Measurements from ENCODE around the gene ZDHHC8.

ZDHHC8 gene, protein sequence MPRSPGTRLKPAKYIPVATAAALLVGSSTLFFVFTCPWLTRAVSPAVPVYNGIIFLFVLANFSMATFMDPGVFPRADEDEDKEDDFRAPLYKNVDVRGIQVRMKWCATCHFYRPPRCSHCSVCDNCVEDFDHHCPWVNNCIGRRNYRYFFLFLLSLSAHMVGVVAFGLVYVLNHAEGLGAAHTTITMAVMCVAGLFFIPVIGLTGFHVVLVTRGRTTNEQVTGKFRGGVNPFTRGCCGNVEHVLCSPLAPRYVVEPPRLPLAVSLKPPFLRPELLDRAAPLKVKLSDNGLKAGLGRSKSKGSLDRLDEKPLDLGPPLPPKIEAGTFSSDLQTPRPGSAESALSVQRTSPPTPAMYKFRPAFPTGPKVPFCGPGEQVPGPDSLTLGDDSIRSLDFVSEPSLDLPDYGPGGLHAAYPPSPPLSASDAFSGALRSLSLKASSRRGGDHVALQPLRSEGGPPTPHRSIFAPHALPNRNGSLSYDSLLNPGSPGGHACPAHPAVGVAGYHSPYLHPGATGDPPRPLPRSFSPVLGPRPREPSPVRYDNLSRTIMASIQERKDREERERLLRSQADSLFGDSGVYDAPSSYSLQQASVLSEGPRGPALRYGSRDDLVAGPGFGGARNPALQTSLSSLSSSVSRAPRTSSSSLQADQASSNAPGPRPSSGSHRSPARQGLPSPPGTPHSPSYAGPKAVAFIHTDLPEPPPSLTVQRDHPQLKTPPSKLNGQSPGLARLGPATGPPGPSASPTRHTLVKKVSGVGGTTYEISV

DNA sequence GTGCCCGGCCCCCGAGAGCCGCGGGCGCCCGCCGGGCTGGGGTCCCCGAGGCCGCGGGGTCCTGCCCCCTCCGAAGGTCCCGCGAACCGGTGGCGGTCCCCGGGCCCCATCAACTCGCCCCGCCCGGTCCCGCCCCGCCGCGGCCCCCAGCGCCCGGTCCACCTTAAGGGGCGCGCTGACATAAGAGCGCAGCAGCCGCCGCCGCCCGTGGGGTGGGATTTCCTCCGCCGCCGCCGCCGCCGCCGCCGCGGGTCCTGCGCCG is at the start of gene ZDHHC8:
ZDHHC8 (plus strand) TSS at position 208 of the 262 bp plus-strand sequence. CDS start 144 bp downstream, outside the sequence.
- no peak for DNase-seq

DNA sequence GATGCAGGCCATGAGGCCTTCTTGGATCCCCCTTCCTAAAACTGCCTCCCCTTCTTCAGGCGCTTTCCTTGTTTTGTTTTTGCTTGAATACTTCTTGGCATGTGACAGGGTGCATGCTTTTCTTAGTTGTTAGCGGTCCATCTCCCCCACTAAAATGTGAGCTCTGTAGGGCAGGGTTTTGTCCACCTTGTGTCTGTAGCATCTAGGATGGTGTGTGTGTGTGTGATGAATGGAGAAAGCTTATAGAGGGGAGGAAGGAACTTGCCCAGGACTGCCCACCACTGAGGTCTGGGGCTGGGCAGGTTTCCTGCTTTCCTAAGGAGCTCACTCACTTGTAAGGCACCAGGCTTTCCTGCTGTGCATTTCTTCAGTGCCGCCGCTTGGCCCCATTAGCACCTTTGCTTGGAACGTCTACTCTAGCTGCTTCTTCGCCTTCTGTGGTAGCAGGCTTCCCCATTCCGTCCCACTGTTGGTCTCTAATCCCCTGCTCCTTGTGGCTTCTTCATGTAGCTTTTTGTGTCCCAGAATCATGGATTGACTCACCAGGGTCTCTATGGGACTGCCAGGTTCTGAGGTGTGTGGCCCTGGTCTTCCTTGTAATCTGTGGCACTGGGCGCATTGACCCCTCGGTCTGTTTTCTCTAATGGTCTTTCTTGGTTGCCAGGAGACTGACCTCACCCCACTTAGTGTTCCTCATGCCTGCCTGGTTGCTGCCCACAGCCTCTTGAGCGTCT is 48.3 kb upstream of the ZDHHC8 start:
- DNase-seq = no peak

DNA sequence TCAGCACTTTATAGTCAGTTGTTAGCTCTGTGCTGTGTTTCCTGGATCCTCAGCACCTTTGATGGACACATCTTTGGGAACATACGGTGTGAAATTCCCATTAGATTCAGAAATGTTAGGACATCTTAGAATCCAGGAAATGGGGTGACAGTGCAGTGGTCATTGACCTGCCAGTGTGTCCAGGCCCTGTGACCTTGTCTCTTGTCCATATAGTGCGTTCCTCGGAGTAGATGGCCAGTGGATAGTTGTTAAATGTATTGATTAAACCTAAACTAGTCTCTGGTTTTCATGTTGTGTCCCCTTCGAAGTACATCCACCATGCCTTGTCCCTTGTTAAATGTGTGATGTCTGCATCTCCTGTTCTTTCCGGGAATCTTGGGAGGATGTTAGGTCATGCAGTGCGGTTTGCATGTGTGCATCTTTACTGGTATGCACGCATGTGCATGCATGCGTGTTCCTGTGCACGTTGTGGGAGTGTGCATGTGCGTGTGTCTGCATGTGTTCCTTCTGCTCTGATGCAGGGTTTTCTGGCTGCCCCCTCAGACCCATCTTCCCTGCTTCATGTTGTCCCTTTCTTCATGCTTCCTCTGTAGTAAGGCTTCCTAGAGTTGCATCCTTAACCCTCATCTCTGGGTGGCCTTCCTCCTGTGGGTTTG is 47.6 kb upstream of the ZDHHC8 start:
- DNase-seq = no peak

DNA sequence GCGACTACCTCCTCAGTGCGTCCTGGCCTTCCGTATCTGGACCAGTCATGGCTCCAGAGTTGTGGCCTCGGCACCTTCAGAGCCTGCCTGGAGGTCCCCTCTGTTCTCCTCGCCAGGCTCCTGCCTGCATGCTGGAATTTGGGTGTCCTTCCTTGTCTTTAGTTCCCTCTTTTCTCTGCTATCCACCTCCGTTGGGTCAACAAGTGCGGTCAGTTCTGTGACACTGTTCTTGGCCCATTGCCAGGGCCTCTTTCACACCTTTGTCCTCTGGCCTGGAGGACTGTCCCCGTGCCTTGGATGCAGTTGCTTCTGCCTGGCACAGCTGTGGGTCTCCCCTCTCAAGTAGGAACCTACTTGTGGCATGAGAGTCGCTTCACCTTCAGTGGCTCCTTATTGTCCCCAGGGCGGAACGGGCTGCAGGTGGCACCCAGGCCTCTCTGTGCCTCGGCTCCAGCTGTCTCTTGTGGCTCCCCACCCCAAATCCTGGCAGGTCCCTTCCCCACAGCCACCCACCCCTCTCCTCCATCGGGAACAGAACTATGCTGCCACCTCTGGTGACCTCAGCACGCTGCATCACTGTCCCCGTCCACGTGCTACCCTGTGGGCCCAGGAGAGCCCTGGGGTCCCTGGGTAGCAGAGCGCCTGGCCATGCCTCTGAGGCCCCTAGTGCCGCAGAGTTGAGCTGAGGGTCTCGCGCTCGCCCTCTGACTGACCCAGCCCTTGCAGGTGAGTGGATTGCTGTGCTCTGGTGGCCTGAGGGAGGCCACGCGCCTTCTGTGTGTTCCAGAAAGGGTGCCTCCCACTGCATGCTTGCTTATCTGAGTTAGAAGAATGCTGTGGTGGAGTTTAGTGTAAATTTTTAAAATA is 46.8 kb upstream of the ZDHHC8 start:
- DNase-seq = no peak

DNA sequence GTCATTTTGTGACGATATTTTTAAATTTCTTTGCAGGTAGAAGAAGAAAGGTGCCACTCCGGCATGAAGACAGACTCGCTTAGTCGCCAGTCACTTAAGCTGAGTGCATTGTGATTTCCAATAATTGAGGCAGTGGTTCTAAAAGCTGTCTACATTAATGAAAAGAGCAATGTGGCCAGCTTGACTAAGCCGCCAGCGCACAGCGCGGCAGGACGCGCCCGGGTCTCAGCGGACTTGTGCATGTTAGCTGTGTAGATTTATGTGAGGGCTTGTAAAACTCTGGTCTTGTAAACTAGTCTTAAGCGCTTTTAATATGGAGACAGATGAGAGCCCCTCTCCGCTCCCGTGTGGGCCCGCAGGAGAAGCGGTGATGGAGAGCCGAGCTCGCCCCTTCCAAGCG is 46.0 kb upstream of the ZDHHC8 start:
- no peak for DNase-seq

DNA sequence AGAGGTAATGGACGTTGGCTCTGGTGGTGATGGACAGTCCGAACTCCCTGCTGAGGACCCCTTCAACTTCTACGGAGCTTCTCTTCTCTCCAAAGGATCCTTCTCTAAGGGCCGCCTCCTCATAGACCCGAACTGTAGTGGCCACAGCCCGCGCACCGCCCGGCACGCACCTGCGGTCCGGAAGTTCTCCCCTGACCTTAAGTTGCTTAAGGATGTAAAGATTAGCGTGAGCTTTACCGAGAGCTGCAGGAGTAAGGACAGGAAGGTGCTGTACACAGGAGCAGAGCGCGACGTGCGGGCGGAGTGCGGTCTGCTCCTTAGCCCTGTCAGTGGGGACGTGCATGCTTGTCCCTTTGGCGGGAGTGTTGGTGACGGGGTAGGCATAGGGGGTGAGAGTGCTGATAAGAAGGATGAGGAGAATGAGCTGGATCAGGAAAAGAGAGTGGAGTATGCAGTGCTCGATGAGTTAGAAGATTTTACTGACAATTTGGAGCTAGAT is 45.5 kb upstream of the ZDHHC8 start:
- no peak for DNase-seq

DNA sequence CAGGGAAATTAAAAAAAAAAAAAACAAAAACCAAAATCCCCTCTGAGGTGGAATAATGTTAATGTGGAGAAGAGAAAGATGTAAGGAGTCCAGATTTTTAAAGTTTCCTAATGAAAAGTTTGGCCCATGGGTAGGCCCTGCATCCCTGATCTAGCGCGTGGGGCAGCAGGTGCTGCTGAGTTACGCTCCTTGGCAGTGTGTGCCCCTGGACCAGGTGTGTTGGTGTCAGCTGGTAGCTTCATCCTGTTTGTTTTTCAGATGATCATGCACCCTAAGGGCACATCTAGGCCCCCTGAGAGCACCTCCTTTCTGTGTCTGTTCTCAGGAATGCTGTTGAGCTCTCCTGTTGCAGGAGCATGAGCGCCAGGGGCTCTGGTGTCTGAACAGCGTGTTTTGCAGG is 44.8 kb upstream of the ZDHHC8 start:
- DNase-seq = no peak

DNA sequence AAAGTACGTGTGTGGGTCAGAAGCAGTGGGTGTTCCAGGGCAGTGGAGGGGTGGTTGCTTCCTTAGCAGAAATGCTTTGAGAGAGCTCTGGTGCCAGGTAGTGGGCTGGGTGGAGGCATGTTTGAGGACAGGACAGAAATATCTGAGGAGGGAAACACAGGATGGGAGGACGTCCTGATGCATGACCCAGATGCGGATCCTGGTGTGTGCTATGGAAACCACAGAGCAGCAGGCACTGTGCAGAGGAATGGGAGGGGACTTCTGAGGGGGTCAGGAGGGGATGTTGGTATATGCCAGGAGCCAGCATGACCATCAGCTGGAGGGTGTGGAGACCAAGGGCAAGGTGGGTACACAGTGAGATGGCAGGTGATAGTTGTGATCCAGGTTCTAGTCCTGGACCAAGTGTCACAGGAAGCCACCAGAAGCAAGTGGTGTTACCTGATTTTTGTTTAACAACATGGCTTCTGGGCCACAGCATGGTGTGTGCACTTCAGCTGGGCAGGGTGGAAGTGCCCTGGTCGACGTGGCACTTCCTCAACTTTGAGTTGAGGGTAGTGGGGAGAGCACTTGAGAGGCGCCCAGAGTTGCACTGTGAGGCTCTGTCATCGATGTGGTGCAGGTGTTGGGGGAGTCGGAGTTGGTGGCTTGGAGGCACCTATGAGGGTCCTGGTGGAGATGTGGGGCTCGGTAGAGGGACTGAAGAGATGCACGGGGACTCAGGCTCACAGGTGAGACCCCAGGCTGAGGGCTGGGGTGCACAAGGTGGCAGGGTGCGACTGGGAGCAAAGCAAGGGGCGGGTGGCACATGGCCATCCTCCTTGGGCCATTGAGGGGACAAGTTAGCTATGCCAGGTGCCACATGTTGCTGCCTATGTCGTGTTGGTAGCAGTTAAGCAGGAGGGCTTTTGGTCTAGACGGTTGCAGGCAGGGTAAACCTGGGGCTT is 44.0 kb upstream of the ZDHHC8 start:
- DNase-seq = no peak

DNA sequence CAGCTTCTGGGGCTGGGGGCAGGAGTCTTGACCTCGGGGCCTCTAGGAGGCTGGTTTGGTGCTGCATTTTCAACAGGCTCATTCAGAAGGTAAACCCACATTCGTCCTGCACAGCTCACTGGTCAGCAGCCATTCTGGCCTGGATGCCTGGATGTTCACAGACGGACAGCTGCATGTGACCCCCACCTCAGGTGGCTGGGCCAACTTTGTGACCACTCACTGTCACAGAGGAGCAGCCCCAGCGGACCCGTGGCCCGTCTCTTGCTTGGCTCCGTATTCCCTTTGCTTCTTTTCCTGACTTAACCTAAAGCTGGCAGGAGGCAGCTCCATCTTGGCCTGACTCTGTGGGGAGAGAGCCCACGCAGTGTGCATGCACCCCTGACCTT is 43.3 kb upstream of the ZDHHC8 start:
- DNase-seq = no peak

DNA sequence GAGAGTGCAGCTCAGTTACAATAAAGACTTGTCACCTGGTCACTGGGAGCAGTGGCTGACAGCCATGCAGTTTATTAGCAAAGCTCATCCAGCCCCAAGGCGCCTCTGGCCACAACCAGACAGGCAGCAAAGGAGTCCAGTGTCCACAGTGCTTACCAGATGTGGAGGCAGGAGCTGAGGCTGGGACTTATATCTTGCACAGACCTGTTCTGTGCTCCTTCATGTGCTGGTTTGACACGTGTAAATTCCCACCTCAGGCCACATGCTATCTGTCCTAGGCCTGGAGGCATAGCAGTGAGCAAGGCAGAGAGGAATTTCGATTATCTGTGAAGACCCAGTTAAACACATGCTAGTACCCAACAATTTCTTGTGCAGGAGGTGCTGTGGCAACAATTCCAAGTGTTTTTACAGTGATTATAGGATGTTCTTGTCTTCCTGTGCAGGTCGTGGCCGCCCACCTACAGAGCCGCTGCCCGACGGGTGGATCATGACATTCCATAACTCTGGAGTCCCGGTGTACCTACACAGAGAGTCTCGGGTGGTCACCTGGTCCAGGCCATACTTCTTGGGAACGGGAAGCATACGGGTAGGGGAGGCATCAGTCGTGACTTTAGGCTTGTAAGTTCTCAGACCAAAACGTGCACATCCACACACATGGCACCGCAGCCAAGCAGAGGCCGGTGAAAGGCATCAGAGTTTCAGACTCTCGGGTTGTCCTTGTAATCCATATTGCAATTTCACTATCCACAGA is 42.2 kb upstream of the ZDHHC8 start:
- no peak for DNase-seq

DNA sequence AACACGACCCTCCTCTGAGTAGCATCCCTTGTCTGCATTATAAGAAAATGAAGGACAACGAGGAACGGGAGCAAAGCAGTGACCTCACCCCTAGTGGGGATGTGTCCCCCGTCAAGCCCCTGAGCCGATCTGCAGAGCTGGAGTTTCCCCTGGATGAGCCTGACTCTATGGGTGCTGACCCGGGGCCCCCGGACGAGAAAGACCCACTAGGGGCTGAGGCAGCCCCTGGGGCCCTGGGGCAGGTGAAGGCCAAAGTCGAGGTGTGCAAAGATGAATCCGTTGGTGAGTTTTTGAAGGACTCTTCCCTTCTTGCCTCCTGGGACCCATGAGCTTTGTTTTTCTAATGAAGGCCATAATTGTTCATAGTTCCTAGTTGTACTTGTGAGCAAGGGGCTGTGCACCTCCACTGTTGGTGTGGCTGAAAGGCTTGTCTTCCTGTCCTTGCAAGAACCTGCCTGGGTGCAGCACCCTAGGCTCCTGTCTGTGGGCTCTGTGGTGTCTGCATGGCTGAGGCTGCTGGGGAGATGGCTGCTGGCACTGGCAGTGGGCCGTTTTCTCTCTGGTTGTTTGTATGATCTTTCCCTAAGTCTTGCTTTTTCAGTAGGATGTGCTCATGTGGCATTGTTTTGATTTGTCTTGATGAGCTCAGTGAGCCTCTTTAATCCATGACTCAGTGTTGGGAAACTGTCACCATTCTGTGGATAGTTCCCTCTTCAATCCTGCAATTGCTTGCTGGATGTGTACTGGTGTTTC is 41.5 kb upstream of the ZDHHC8 start:
- DNase-seq = peak; percentile 40

DNA sequence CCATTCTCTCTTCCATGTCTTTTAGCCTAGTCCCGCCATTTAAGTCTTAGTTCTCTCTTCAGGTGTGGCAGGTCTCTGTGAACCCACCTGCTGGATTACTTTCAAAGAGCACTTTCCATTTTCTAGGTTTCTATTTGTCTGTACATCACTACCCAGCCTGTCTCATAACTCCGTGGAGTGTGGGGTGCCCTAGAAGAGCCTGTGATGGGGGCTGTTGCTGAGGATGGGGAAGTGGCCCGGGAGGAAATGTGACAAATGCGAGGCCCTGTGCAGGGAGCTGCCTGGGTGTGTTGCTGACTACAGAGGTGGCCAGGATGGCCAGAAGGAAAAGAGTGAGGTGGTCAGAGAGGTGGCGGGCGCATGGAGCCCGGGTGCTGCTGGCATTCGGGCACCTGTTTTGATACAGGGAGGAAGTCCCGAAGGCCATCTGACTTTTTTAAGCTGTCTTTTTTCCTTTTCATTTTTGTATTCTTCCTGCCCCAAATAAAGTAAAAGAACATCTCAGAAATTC is 40.8 kb upstream of the ZDHHC8 start:
- DNase-seq = no peak

DNA sequence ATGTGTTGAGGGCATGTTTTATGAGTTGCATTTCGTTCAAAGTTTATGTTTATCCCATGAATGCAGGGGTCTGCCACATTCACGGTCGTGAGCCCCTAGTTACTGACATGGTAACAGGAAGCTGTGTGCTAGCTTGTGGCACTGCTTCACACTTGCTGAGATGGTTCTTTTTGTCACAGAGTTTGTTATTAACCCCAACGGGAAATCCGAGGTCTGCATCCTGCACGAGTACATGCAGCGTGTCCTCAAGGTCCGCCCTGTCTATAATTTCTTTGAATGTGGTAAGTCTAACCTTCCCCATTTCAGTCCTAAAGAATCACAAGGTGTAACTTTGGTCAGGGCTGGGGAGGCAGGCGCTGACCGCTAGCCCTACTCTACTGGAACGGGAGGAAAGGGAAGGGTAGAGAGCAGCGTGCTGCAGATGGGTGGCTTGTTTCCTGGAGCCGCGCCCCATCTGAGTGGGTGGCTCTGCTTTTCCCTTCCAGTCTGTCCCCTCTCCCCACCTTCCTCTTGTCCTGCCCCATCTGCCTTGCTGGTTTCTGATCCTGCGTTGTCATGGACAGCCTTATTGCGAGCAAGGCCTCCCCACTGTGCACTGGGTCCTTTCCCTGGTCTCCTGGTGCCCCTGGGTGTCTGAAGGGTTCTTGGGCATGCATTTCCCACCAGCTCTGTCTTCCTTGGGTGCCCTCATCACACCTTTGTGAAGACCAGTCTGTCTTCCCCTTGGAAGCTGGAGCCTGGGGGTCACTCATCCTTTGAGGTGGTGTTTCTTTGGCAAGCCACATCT is 39.7 kb upstream of the ZDHHC8 start:
- DNase-seq = no peak

DNA sequence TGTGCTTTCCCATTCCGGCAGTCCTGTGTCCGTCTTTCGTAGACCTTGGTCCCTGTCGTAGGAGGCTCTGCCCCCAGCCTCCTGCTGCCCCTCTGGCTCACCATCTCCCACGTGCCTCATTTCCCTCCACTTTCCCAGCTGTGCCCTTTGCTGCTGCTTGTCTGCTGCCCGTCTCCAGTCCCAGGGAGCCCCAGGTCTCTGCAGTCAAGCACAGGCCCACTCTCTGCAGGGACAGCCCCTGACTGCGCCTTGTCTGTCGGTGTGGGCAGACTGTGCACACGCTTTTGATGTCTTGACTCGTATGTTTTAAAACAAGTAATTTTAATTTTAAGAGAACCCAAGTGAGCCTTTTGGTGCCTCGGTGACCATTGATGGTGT is 39.1 kb upstream of the ZDHHC8 start:
- no peak for DNase-seq

DNA sequence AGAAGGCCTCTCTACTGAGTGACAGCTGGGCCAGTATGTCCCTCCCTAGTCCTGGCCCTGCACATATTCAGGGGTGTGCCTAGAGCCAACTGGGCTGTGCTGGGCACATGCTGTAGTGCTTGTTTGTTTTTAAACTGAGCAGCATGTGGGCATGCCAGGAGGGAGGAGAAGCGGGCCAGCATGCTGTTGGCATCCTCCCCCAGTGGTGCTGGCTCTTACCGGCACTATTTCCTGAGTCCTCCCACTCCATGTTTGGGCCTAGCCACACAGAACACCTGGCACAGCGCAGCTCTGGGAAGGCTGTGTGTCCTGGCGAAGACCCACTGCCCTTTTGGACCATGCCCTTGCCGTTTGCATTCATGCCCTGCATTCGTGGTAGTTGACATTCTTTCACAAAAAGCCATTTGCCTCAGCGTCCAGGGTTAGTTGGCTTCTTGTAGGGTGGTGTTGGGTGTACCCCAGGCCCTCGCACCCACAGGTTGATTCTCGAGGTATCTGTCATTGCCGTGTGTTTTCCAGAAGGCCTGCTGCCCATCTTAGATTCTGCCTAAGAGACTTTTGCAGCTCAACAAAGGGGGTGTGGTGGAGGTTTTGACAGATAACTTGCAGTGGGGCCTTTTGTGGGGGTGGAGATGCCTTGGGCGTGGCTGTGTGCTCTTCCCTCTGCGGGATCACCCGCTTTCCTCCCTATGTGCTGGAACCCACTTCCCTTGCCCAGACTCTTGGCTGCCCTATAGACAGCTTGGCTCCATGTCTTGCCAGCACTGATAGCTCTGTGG is 38.0 kb upstream of the ZDHHC8 start:
- no peak for DNase-seq

DNA sequence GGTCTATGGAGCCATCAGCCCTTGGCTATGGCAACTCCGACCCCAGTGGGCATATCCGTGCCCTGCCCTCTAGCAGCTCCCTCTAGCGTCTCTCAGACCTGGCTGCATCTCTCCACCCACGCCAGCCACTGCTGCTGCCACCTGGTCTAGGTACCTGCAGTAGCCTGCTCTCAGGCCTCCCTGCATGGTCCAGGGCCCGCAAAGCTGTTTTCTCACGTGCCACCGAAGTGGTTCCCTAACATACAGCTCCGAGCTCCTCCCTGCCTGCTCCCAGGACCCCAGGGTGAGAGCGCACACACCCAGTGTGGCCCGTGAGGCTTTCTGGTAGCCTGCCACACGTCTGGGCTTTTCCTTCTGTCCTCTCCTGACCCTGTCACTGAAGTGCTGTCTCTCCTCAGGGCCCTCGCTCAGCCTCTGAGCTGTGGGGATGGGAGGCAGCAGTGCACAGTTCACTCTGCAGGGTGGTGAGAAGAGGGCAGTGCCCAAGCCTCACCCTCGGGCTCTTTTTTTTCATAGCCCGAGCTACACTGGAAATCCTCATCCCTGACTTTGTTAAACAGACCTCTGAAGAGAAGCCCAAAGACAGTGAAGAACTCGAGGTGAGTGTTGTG is 37.3 kb upstream of the ZDHHC8 start:
- no peak for DNase-seq

DNA sequence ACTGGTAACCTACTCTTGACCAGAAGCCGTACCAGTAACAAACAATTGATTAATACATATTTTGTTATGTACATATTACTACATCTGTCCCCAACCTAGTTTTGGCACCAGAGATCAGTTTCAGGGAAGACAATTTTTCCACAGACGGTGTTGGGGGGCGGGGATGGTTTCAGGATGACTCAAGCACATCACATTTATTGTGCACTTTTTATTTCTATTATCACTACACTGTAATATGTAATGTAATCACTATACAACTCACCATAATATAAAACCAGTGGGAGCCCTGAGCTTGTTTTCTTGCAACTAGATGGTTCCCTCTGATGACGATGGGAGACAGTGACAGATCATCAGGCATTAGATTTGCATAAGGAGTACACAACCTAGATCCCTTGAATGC is 36.1 kb upstream of the ZDHHC8 start:
- no peak for DNase-seq
